ENCODE measurements around the gene ANKRD29. TPM values are rescaled to one million over a fixed set of nuclear protein-coding genes. Genes with fewer than 3 reads are reported as not detected.

Gene ANKRD29
- total and polyA plus RNA-seq, 12 donors, result 2.1 to 11.5 (median 6.0) TPM

GRCh38 chr18:23667114-23667513 lies 4.4 kb upstream of the ANKRD29 start:
- 80 to 100% methylated on average over 1 of the region's 1 CpG for WGBS, 2 donors
- Histone ChIP-seq H3K4me1 (peaks cover 0 to 43% (median 8%) of the 10 kb centered on the region in 9 donors), H3K9me3 (no peaks in the 10 kb centered on the region), H3K36me3 (no peaks in the 10 kb centered on the region), H3K27ac (no peak overlapping the region), H3K4me3 (no peak overlapping the region), H3K27me3 (peaks cover 0 to 31% (median 0%) of the 10 kb centered on the region in 7 donors)
- TF ChIP-seq CTCF (IDR thresholded peaks at IDR 0.05), result no peak
- DNase-seq, result no peak
- no peak for ATAC-seq
- intact Hi-C loops (cut with DNase I), result no loop called here

DNA sequence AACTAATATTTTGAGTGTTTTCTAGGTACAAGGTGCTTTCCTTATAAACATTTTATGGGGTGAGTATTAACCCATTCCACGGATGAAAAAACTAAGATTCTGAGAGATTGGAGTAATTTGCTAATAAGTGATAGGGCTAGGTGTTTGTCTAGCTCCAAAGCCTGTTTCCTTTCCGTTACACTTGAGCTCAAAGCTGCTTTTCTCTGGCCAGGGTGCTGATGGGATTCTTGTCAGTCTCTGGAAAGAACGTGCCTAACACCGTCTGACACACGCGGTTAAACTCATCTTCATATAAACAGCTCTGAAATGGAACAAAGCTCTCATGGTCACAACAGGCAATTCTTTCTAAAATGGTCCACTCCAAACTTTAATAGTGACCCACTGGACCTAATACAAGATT lies 2.0 kb upstream of the ANKRD29 start:
- Histone ChIP-seq H3K4me3 (no peak overlapping the region), H3K36me3 (no peaks in the 10 kb centered on the region), H3K9me3 (no peaks in the 10 kb centered on the region), H3K4me1 (peaks cover 2 to 37% (median 11%) of the 10 kb centered on the region in 9 donors), H3K27me3 (peaks cover 0 to 56% (median 0%) of the 10 kb centered on the region in 7 donors), H3K27ac (no peak overlapping the region)
- WGBS, 2 donors, result 44 to 58% methylated on average over 6 of the region's 6 CpGs
- ATAC-seq (no peak), DNase-seq (no peak)
- TF ChIP-seq CTCF (IDR thresholded peaks at IDR 0.05), result no peak
- intact Hi-C loops (cut with DNase I), result no loop called here

GRCh38 chr18:23661735-23662308 lies 889 bp downstream of the ANKRD29 start:
- intact Hi-C loops (cut with DNase I), result no loop called here
- WGBS, 2 donors, result 55 to 65% methylated on average over 9 of the region's 9 CpGs
- H3K27me3 ChIP-seq, result peaks cover 0 to 68% (median 0%) of the 10 kb centered on the region in 7 donors
- H3K4me3 ChIP-seq, result peak overlapping the region; percentile 44 to 82 (median 70)
- ATAC-seq, result peak in 2 of 8 donors; percentile 13
- H3K4me1 ChIP-seq, result peaks cover 0 to 22% (median 6%) of the 10 kb centered on the region in 9 donors
- H3K36me3 ChIP-seq, result no peaks in the 10 kb centered on the region
- peak overlapping the region in 8 of 10 donors; percentile 37 to 84 (median 68) for H3K27ac ChIP-seq
- no peak for TF ChIP-seq CTCF (IDR thresholded peaks at IDR 0.05)
- no peaks in the 10 kb centered on the region for H3K9me3 ChIP-seq
- DNase-seq, result no peak

GRCh38 chr18:23658285-23658684 lies 4.4 kb downstream of the ANKRD29 start:
- Histone ChIP-seq H3K4me3 (no peak overlapping the region), H3K27ac (no peak overlapping the region), H3K36me3 (no peaks in the 10 kb centered on the region), H3K9me3 (no peaks in the 10 kb centered on the region), H3K27me3 (peaks cover 0 to 48% (median 0%) of the 10 kb centered on the region in 7 donors), H3K4me1 (peaks cover 0 to 18% (median 6%) of the 10 kb centered on the region in 9 donors)
- intact Hi-C loops (cut with DNase I), result loop anchor here in 1 of 10 donors (5.0 kb wide), 1 partner anchor 34 kb away; no protein-coding TSS in a partner anchor
- no peak for DNase-seq
- no peak for TF ChIP-seq CTCF (IDR thresholded peaks at IDR 0.05)
- 95 to 96% methylated on average over 5 of the region's 5 CpGs for WGBS, 2 donors
- no peak for ATAC-seq

All from heart right ventricle (tissue), 16 donors.